Tibial nerve (tissue), 4 donors: ENCODE results near the gene TMEM135. TPM values are rescaled to one million over a fixed set of nuclear protein-coding genes. Genes with fewer than 3 reads are reported as not detected.

Source experiments
- DNase-seq, 2 donors: peaks; one replicate each; pipeline ENCODE4 v3.0.0-alpha.2; 2019; ENCODE audit warnings: low spot score in 2 of 2
- H3K27ac ChIP-seq, 4 donors: fragments of 200-600 bp; sonication (generic) in 3 of 4; one replicate each; pipeline ENCODE4 v1.5.1; 2017 to 2019; ENCODE audit warnings: mild to moderate bottlenecking in 1 of 4
- H3K27me3 ChIP-seq, 2 donors: fragments of 200-600 bp; sonication (generic) in 1 of 2; one replicate each; pipeline versions ENCODE4 v1.5.1 to v1.6.0; 2017 to 2019
- H3K36me3 ChIP-seq, 3 donors: fragments of 200-600 bp; sonication (generic); one replicate each; pipeline ENCODE4 v1.5.1; 2018 to 2019
- H3K4me1 ChIP-seq, 4 donors: fragments of 200-600 bp; sonication (generic) in 3 of 4; one replicate each; pipeline ENCODE4 v1.5.1; 2017 to 2019
- H3K4me3 ChIP-seq, 4 donors: fragments of 200-600 bp; sonication (generic) in 3 of 4; one replicate each; pipeline ENCODE4 v1.5.1; 2017 to 2019; ENCODE audit warnings: mild to moderate bottlenecking in 1 of 4, moderate library complexity in 1 of 4
- H3K9me3 ChIP-seq, 4 donors: fragments of 200-600 bp; sonication (generic) in 3 of 4; one replicate each; pipeline ENCODE4 v1.5.1; 2017 to 2019
- EP300 ChIP-seq, 2 donors: sonication (generic); formaldehyde crosslinking; IDR thresholded peaks; one replicate each; pipeline ENCODE4 v1.6.1; 2017; ENCODE audit warnings: antibody characterized with exemption in 2 of 2, mild to moderate bottlenecking in 1 of 2
- POLR2A ChIP-seq, 2 donors: fragments of 450-650 bp; IDR thresholded peaks; one replicate each; pipeline ENCODE4 v1.6.1; 2017; ENCODE audit warnings: antibody characterized with exemption in 2 of 2, mild to moderate bottlenecking in 2 of 2, moderate library complexity in 2 of 2
- WGBS, 2 donors: methylation state at CpG; one replicate each; pipeline ENCODE4 v1.1.5; 2018; 5-methylcytosine and 5-hydroxymethylcytosine counted together
- total RNA-seq, 4 donors: library from RNA; depleted of rRNA; stranded (reverse); fragments of >200 nt; gene quantifications; one replicate each; pipeline ENCODE4 v1.1.0, GENCODE V29; 2016
- TF ChIP-seq, protein P1 (sequence below), 5 experiments: fragments of 200-600 bp in 3 of 5; fragments of 450-650 bp in 2 of 5; sonication (generic) in 3 of 5; IDR thresholded peaks; one replicate each; pipeline ENCODE4 v1.5.1; 2016 to 2019; ENCODE audit warnings: antibody characterized with exemption in 5 of 5, mild to moderate bottlenecking in 3 of 5, moderate library complexity in 2 of 5

The TMEM135 gene
- total RNA-seq, 4 donors from 2014 or later, result 23.2 to 28.5 (median 25.6) TPM

DNA sequence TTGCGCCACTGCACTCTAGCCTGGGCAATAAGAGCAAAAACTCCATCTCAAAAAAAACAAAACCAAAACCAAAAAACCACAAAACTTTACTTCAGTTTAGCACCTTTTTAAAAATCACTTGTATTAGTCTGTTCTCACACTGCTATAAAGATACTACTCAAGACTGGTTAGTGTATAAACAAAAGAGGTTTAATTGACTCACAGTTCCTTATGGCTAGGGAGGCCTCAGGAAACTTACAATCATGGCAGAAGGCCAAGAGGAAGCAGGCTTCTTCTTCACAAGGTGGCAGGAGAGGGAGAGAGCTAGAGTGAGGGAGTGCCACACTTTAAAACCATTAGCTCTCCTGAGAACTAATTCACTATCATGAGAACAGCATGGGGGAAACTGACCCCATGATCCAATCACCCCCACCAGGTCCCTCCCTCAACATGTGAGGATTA lies 261.3 kb downstream of the TMEM135 start:
- no peak for TF ChIP-seq EP300 (IDR thresholded peaks at IDR 0.05)
- TF ChIP-seq, protein P1, sequence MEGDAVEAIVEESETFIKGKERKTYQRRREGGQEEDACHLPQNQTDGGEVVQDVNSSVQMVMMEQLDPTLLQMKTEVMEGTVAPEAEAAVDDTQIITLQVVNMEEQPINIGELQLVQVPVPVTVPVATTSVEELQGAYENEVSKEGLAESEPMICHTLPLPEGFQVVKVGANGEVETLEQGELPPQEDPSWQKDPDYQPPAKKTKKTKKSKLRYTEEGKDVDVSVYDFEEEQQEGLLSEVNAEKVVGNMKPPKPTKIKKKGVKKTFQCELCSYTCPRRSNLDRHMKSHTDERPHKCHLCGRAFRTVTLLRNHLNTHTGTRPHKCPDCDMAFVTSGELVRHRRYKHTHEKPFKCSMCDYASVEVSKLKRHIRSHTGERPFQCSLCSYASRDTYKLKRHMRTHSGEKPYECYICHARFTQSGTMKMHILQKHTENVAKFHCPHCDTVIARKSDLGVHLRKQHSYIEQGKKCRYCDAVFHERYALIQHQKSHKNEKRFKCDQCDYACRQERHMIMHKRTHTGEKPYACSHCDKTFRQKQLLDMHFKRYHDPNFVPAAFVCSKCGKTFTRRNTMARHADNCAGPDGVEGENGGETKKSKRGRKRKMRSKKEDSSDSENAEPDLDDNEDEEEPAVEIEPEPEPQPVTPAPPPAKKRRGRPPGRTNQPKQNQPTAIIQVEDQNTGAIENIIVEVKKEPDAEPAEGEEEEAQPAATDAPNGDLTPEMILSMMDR (IDR thresholded peaks at IDR 0.05), result no peak
- TF ChIP-seq POLR2A (IDR thresholded peaks at IDR 0.05), result no peak
- no peak overlapping the region for H3K27ac ChIP-seq
- no peak for DNase-seq
- peaks cover 0 to 13% (median 5%) of the 10 kb centered on the region in 4 donors for H3K4me1 ChIP-seq
- H3K4me3 ChIP-seq, result no peak overlapping the region
- H3K9me3 ChIP-seq, result no peaks in the 10 kb centered on the region
- no peaks in the 10 kb centered on the region for H3K27me3 ChIP-seq
- WGBS, 2 donors, result 90 to 91% methylated on average over 1 of the region's 1 CpG
- H3K36me3 ChIP-seq, result no peaks in the 10 kb centered on the region

DNA sequence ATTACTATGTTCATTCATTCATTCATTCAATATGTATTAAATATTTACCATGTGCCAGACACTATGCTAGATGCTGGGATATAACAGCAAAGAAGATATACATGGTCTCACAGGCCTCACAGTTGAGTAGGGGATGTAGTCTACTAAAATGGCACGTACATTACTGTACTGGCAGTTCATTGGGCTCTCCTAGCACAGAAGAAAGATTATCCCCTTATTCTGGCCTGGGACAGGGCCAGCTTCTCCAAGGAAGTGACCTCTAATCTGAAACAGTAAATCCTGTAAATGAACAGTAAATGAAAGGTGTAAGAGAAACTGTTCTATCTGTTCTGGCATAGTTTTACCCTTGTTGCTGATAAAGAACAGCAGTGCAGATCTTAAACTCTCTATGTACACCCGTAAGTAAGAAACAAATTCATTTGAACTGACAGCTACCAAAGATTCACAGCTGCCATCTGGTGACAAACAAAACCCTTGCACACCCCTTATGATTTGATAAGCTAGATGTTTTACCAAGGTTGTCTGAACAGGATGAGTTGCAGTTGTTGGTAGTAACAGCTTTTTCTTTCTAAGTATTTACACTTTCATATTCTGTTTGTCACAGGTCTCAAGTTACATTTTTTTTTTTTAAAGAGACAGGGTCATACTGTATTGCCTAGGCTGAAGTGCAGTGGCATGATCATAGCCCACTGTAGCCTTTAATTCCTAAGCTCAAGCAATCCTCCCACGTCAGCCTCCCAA lies 263.1 kb downstream of the TMEM135 start:
- 83 to 86% methylated on average over 3 of the region's 3 CpGs for WGBS, 2 donors
- Histone ChIP-seq H3K4me1 (peaks cover 0 to 13% (median 5%) of the 10 kb centered on the region in 4 donors), H3K9me3 (no peaks in the 10 kb centered on the region), H3K36me3 (no peaks in the 10 kb centered on the region), H3K27ac (no peak overlapping the region), H3K27me3 (no peaks in the 10 kb centered on the region), H3K4me3 (no peak overlapping the region)
- no peak for DNase-seq
- TF ChIP-seq, protein P1 (IDR thresholded peaks at IDR 0.05), result no peak
- TF ChIP-seq POLR2A (IDR thresholded peaks at IDR 0.05) (no peak), EP300 (IDR thresholded peaks at IDR 0.05) (no peak)

DNA sequence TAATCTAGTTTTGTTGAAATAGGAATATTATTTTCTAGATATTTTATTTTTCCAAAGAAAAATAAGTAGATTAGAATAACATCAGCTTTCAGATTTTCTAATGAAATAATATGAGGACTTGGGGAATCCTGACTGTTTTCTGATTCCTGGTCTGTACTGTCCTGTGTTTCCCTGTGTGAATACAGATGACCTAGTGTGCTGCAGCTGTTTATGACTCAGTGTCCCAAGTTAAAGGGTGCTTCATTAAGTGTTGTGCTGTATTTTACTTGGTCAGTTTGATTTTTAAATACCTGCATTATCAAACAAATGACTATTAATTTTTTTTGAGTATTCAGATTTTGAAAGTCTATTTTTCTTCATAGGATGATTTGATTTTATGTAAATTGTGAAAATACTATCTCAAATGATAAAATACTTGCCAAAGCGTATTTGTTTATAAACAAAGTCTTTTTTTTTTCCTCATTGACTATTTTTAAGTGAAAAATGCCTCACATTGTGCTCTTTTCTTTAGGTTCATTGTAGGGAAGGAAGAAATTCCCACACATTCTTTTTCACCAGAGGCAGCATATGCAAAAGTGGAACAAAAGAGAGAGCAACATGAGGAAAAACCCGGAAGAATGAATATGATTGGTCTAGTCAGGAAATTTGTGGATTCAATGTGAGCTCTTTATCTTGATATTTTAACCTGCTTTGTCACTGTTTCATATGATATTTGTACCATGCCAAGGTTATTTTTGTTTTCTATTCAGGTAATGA lies 264.2 kb downstream of the TMEM135 start:
- Histone ChIP-seq H3K9me3 (no peaks in the 10 kb centered on the region), H3K27me3 (no peaks in the 10 kb centered on the region), H3K27ac (no peak overlapping the region), H3K36me3 (no peaks in the 10 kb centered on the region), H3K4me1 (peaks cover 0 to 21% (median 7%) of the 10 kb centered on the region in 4 donors), H3K4me3 (no peak overlapping the region)
- no peak for TF ChIP-seq EP300 (IDR thresholded peaks at IDR 0.05)
- TF ChIP-seq, protein P1 (IDR thresholded peaks at IDR 0.05), result no peak
- TF ChIP-seq POLR2A (IDR thresholded peaks at IDR 0.05), result no peak
- no peak for DNase-seq
- 25 to 31% methylated on average over 2 of the region's 2 CpGs for WGBS, 2 donors

DNA sequence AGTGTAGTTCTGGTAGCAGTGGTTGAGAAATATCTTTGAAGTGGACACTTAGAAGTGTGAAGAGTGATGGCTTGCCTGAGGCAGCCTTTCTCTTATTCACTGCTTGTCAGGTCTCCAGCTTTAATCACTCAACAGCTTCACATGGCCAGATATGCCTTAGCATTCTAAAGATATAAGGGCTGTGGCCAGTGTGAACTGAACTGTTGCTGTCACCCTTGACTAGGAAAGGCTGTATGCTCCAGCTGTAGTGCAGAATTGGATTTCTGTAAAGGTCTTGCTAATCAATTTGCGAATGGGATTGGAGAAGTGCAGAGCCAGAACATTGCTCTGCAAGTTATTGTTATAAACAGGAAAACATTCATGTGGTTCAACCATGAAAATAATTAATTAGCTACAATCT lies 266.7 kb downstream of the TMEM135 start:
- 80 to 90% methylated on average over 1 of the region's 1 CpG for WGBS, 2 donors

More for the DNA sequence above, 266.7 kb downstream of the TMEM135 start:
- Histone ChIP-seq H3K27me3 (no peaks in the 10 kb centered on the region), H3K36me3 (no peaks in the 10 kb centered on the region), H3K4me1 (peaks cover 0 to 29% (median 8%) of the 10 kb centered on the region in 4 donors), H3K27ac (no peak overlapping the region), H3K4me3 (no peak overlapping the region), H3K9me3 (no peaks in the 10 kb centered on the region)
- no peak for DNase-seq
- TF ChIP-seq EP300 (IDR thresholded peaks at IDR 0.05) (no peak), POLR2A (IDR thresholded peaks at IDR 0.05) (no peak)
- TF ChIP-seq, protein P1 (IDR thresholded peaks at IDR 0.05), result no peak
